Kidney epithelial cell (primary cell): ENCODE results near the gene AFG1L. TPM values are rescaled to one million over a fixed set of nuclear protein-coding genes. Genes with fewer than 3 reads are reported as not detected.
A peak's percentile ranks its signal among the peaks of the same experiment; 100 is the strongest.
"Not testable (repeated sequence)": the region's sequence is repeated elsewhere in the genome, so short reads cannot be mapped to it uniquely, and the experiment has no call there.

Experiments
- DNase-seq: peaks from one replicate; pipeline ENCODE4 v3.0.0-alpha.2; 2010; ENCODE audit warnings: low read depth
- H3K27me3 ChIP-seq: 2 replicates; pipeline ENCODE4 v1.6.0; 2011; ENCODE audit warnings: low read length; ENCODE audit not compliant: control insufficient read depth, insufficient read depth
- H3K36me3 ChIP-seq: 2 replicates; pipeline ENCODE4 v1.5.1; 2011; ENCODE audit warnings: low read length; ENCODE audit not compliant: control insufficient read depth, insufficient read depth
- H3K4me3 ChIP-seq: 2 replicates; pipeline ENCODE4 v1.5.1; 2011; ENCODE audit warnings: low read depth, mild to moderate bottlenecking, control low read depth, low read length
- total RNA-seq: library from RNA; depleted of rRNA; stranded (reverse); fragments of >200 nt; gene quantifications from 2 replicates; pipeline ENCODE4 v1.2.3, GENCODE V29; 2015
- TF ChIP-seq, protein P1 (sequence below): IDR thresholded peaks from 2 replicates; pipeline ENCODE4 v1.5.1; 2011; ENCODE audit warnings: mild to moderate bottlenecking, moderate library complexity, low read length, control low read depth, inconsistent platforms; ENCODE audit not compliant: insufficient read depth, poor library complexity, severe bottlenecking

The AFG1L gene
- total RNA-seq, 1 donor from 2014 or later: 3.6 TPM

DNA sequence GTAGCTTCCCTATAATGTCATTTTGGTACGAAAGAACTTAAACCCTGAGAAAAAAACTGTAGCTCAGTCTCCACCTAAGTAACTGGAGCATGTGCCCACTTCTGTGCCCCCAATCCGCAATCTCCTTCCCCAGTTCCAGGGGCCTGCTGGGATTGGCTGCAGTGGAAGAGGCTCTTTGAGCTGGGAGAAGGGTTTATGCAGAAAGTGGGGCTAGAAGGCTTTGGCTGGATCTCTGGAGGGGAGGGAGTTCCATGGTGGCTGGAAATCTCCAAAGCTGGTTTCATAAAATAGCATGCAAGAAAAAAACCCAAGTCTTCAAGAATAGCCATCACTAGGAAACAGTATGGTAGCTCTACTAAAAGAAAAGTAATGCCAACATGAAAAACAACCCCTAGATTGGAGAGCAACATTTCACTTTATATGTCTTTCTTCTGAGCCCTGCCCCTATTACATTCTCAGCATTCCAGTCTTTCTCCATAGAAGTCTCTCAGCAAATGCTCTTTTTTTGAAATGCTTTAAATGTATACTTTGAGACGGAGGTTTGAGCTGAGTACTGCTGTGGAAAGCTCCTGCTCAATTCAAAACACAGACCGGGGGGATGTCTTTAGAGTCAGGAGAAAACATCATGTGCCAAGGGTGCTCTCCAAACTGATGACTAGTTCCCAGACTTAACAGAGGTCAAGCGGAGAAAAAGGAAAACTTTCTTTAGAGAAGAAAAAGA lies 229.8 kb downstream of the AFG1L start:
- no peaks in the 10 kb centered on the region for H3K36me3 ChIP-seq
- no peaks in the 10 kb centered on the region for H3K27me3 ChIP-seq
- TF ChIP-seq, protein P1, sequence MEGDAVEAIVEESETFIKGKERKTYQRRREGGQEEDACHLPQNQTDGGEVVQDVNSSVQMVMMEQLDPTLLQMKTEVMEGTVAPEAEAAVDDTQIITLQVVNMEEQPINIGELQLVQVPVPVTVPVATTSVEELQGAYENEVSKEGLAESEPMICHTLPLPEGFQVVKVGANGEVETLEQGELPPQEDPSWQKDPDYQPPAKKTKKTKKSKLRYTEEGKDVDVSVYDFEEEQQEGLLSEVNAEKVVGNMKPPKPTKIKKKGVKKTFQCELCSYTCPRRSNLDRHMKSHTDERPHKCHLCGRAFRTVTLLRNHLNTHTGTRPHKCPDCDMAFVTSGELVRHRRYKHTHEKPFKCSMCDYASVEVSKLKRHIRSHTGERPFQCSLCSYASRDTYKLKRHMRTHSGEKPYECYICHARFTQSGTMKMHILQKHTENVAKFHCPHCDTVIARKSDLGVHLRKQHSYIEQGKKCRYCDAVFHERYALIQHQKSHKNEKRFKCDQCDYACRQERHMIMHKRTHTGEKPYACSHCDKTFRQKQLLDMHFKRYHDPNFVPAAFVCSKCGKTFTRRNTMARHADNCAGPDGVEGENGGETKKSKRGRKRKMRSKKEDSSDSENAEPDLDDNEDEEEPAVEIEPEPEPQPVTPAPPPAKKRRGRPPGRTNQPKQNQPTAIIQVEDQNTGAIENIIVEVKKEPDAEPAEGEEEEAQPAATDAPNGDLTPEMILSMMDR: no peak
- no peak for DNase-seq
- no peak overlapping the region for H3K4me3 ChIP-seq

DNA sequence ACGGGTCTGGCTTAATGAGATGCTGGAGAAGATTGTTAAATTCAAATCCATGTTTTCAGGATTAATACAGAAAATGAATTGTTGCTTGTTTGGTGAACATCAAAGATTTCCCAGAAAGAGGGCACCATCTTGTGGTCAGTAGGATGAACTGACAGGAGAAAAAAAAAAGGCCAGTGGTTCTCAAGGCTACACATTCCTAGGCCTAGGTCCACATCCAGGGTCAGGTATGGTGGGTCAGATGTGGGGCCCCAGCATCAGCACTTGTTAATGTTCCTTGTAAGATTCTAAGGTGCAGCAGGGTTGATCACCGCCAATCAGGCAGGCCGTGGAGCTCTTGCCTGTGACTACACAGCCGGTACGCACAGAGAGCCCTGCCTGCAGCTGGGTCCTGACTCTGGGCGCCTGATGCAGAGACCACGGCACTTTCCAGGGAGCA lies 231.9 kb downstream of the AFG1L start:
- DNase-seq: peak; percentile 10
- Histone ChIP-seq H3K36me3 (no peaks in the 10 kb centered on the region), H3K27me3 (no peaks in the 10 kb centered on the region), H3K4me3 (no peak overlapping the region)
- TF ChIP-seq, protein P1: peak; percentile 78

DNA sequence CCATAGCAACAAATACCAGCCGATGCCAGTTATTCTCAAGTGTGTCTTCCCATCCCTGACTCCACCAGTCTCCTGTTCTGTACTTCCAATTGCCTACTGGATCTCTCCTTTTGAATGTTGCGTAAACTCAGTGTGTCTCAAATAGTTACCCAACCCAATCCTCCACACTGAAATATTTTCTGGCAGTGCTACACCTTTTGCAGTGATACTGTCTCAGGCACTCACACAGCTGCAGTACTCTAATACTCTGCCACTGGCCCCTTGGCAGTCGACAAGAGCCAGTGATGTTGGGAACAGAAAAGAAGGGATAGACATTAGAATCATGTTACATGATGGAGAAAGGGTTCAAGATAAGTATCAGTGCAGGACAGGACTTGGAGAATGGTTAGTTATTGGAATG lies 234.0 kb downstream of the AFG1L start:
- H3K4me3 ChIP-seq: no peak overlapping the region
- DNase-seq: no peak
- TF ChIP-seq, protein P1: no peak

DNA sequence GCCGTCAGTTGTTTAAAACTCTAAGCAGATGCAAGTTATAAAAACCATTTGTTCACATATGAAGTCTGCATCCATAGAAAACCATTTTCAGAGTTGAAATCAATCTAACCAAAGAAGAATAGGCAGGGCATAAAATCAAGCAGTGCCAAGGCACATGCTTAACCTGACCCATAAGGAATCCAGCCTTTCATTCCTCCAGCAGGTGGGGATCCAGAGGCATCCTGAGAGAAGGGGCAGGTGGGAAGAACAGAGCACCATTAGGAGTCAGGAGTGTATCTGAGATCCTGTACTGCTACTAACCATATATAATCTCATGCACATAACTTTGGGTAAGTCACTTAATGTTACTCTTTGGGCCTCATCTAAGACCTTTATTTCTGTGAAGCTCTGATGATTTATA lies 236.5 kb downstream of the AFG1L start:
- H3K36me3 ChIP-seq: no peaks in the 10 kb centered on the region
- no peak overlapping the region for H3K4me3 ChIP-seq
- no peaks in the 10 kb centered on the region for H3K27me3 ChIP-seq
- TF ChIP-seq, protein P1: peak; percentile 2
- no peak for DNase-seq

More for the DNA sequence above, 234.0 kb downstream of the AFG1L start:
- no peaks in the 10 kb centered on the region for H3K27me3 ChIP-seq
- no peaks in the 10 kb centered on the region for H3K36me3 ChIP-seq

DNA sequence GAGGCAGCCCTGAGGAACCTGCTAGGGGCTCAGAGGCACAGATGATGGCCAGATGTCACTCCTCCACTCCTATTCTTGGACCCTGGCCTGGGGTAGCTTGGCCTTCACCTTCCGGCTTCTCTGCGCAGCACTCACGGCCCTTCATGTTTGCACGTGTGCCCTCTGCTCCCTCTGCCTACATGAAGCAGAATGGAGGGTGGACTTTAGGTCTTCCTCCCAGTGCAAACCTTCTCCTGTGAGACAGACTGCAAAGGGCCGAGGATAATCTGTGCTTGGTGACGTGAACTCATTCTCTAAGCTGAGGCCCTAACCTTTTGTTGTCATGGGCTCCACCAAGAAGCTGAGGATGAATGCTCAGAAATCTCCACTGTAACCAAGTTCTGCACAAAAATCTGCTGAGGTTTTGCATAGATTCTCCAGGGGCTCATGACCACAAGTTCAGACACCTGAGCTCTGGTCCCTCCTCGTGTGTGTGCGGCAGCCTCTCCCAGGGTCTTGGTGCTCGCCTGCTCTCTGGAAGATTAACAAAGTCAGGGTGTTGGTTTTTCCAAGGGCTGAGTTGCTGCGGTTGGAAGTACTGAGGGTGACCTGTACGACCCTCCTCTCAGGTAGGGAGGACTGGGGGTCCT lies 240.4 kb downstream of the AFG1L start:
- Histone ChIP-seq H3K27me3 (no peaks in the 10 kb centered on the region), H3K36me3 (no peaks in the 10 kb centered on the region), H3K4me3 (no peak overlapping the region)
- TF ChIP-seq, protein P1: no peak
- no peak for DNase-seq

DNA sequence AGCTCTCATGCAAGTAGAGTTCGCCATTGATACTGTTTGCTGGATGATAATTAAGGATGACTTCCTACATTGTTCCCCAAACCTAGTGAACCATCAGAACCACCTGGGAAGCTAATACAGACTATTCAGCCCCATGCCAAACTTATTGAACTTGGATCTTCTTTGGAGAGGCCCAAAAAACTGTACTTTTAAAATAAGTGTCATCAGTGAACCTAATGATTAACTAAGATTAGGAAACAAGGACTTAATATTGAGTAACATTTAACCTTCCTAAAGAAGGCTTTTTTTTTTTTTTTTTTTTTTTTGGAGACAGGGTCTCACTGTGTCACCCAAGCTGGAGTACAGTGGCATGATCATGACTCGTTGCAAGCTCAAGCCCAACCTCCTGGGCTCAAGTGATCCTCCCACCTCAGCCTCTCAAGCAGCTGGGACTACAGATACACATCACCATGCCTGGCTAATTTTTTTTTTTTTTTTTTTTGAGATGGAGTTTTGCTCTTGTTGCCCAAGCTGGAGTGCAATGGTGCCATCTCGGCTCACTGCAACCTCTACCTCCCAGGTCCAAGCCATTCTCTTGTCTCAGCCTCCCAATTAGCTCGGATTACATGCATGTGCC lies 241.2 kb downstream of the AFG1L start:
- not testable (repeated sequence) for H3K36me3 ChIP-seq, H3K27me3 ChIP-seq, H3K4me3 ChIP-seq, DNase-seq
